Keratinocyte (primary cell): Measurements from ENCODE around the gene PCNT. TPM values are rescaled to one million over a fixed set of nuclear protein-coding genes. Genes with fewer than 3 reads are reported as not detected.

Source experiments
- DNase-seq: peaks from one replicate; pipeline ENCODE4 v3.0.0-alpha.2; 2011; ENCODE audit warnings: low read depth, missing footprints, low spot score
- FAIRE-seq: peaks from 2 replicates; lab custom pipeline; 2011; peaks lifted over from hg19 to GRCh38; lab: Jason Lieb, UNC
- H2AFZ ChIP-seq: 2 replicates; pipeline ENCODE4 v1.6.0; 2012; ENCODE audit warnings: low read length, control low read depth, inconsistent platforms; ENCODE audit not compliant: control insufficient read depth
- H3K27ac ChIP-seq: 2 replicates; pipeline ENCODE4 v1.5.1; 2011; ENCODE audit warnings: low read length; ENCODE audit not compliant: control insufficient read depth, insufficient read depth
- H3K27me3 ChIP-seq: 3 replicates; pipeline ENCODE4 v1.6.0; 2011; ENCODE audit warnings: low read length; ENCODE audit not compliant: control insufficient read depth, insufficient read depth; ENCODE audit errors: extremely low read depth
- H3K36me3 ChIP-seq, 2 experiments: 2 replicates in 1 of 2; 3 replicates in 1 of 2; pipeline ENCODE4 v1.5.1; 2011; ENCODE audit warnings: low read length in 2 of 2, mild to moderate bottlenecking in 1 of 2; ENCODE audit not compliant: control insufficient read depth in 2 of 2, insufficient read depth in 2 of 2; ENCODE audit errors: extremely low read depth in 1 of 2
- H3K4me1 ChIP-seq: 3 replicates; pipeline ENCODE4 v1.5.1; 2011; ENCODE audit warnings: low read length; ENCODE audit not compliant: control insufficient read depth, insufficient read depth; ENCODE audit errors: extremely low read depth
- H3K4me2 ChIP-seq: 3 replicates; pipeline ENCODE4 v1.6.0; 2011; ENCODE audit warnings: low read depth, low read length; ENCODE audit not compliant: control insufficient read depth, insufficient read depth; ENCODE audit errors: extremely low read depth
- H3K4me3 ChIP-seq, 3 experiments: fragments of 200-600 bp in 1 of 3; sonication (generic) in 1 of 3; 2 replicates in 2 of 3; 3 replicates in 1 of 3; pipeline ENCODE4 v1.5.1; 2011 to 2016; ENCODE audit warnings: low read length in 3 of 3, mild to moderate bottlenecking in 3 of 3, control low read depth in 2 of 3, inconsistent platforms in 1 of 3, low read depth in 1 of 3, mixed read lengths in 1 of 3, mixed run types in 1 of 3, moderate library complexity in 1 of 3; ENCODE audit not compliant: control insufficient read depth in 2 of 3, insufficient read depth in 2 of 3; ENCODE audit errors: extremely low read depth in 1 of 3
- H3K79me2 ChIP-seq: 2 replicates; pipeline ENCODE4 v1.6.0; 2012; ENCODE audit warnings: low read length; ENCODE audit not compliant: control insufficient read depth, insufficient read depth
- H3K9ac ChIP-seq: 3 replicates; pipeline ENCODE4 v1.6.0; 2011; ENCODE audit warnings: low read length; ENCODE audit not compliant: control insufficient read depth, insufficient read depth; ENCODE audit errors: extremely low read depth
- H3K9me1 ChIP-seq: 3 replicates; pipeline ENCODE4 v1.6.0; 2011; ENCODE audit warnings: low read length; ENCODE audit not compliant: control insufficient read depth, insufficient read depth; ENCODE audit errors: extremely low read depth
- H3K9me3 ChIP-seq: 2 replicates; pipeline ENCODE4 v1.5.1; 2012; ENCODE audit warnings: low read depth, low read length; ENCODE audit not compliant: control insufficient read depth
- H4K20me1 ChIP-seq: 3 replicates; pipeline ENCODE4 v1.6.0; 2011; ENCODE audit warnings: low read length; ENCODE audit not compliant: control insufficient read depth, insufficient read depth; ENCODE audit errors: extremely low read depth
- CTCF ChIP-seq, 3 experiments: IDR thresholded peaks in 1 of 3; conservative IDR thresholded peaks in 1 of 3; optimal IDR thresholded peaks in 1 of 3; 2 replicates in 2 of 3; 3 replicates in 1 of 3; pipeline versions ENCODE3 to v1.5.1; 2011; ENCODE audit warnings: low read length in 3 of 3, mild to moderate bottlenecking in 3 of 3, moderate library complexity in 2 of 3, control low read depth in 1 of 3, inconsistent platforms in 1 of 3; ENCODE audit not compliant: insufficient read depth in 2 of 3; ENCODE audit errors: extremely low read depth in 1 of 3
- EZH2 ChIP-seq: IDR thresholded peaks from one replicate; pipeline ENCODE4 v1.6.1; 2012; ENCODE audit warnings: inconsistent platforms, mild to moderate bottlenecking, low read length, moderate library complexity
- dilution Hi-C: fragments of 300-500 bp; cut with MboI; formaldehyde crosslinking; loops from one replicate; pipeline ENCODE4 v1.7.0; 2020; ENCODE audit warnings: low sequenced_read_pairs; ENCODE audit not compliant: extremely low pct_ligation_motif_present
- polyA plus RNA-seq, 5 experiments: library from polyadenylated mRNA; depleted of rRNA in 3 of 5; stranded (reverse) in 3 of 5; stranded (forward) in 1 of 5; unstranded in 1 of 5; fragments of >200 nt; gene quantifications; 1 replicate in 1 of 5; 2 replicates in 3 of 5; 3 replicates in 1 of 5; pipeline versions ENCODE4 v1.2.1 to v1.2.3, GENCODE V29; 2011 to 2012; ENCODE audit warnings: missing spikeins in 2 of 5, low read depth in 1 of 5, low replicate concordance in 1 of 5

Gene PCNT
- polyA plus RNA-seq, 1 donor (not counting 4 experiments of a cell fraction or from before 2014, with no cell fraction given): 9.8 TPM

- Histone ChIP-seq H3K4me3 (no peak overlapping the region), H3K79me2 (no peaks in the 10 kb centered on the region), H3K27ac (no peak overlapping the region), H4K20me1 (no peaks in the 10 kb centered on the region), H3K36me3 (peaks cover 28 to 34% of the 10 kb centered on the region in 2 experiments), H3K9me3 (no peaks in the 10 kb centered on the region), H3K4me1 (no peaks in the 10 kb centered on the region), H3K4me2 (no peak overlapping the region), H3K9ac (no peak overlapping the region), H2AFZ (no peak overlapping the region), H3K27me3 (no peaks in the 10 kb centered on the region), H3K9me1 (no peaks in the 10 kb centered on the region)
- TF ChIP-seq CTCF (optimal IDR thresholded peaks at IDR 0.05 in 1 of 3, IDR thresholded peaks at IDR 0.05 in 1 of 3, conservative IDR thresholded peaks at IDR 0.05 in 1 of 3; ENCODE audit: extremely low read depth in 1 of 3, insufficient read depth in 2 of 3, low read length in 3 of 3): no peak
- TF ChIP-seq EZH2: no peak
- no peak for DNase-seq
- dilution Hi-C loops: no loop called here
- no peak for FAIRE-seq
Observed at GRCh38 chr21:46428987-46429710, 105.2 kb downstream of the PCNT start.

GRCh38 chr21:46429754-46430681 lies 106.1 kb downstream of the PCNT start:
- Histone ChIP-seq H3K4me2 (no peak overlapping the region), H3K9me1 (no peaks in the 10 kb centered on the region), H4K20me1 (no peaks in the 10 kb centered on the region), H3K4me1 (no peaks in the 10 kb centered on the region), H3K36me3 (peaks cover 30 to 33% of the 10 kb centered on the region in 2 experiments), H3K27ac (no peak overlapping the region), H3K4me3 (no peak overlapping the region), H3K9ac (no peak overlapping the region), H3K9me3 (no peaks in the 10 kb centered on the region), H3K79me2 (no peaks in the 10 kb centered on the region), H2AFZ (no peak overlapping the region), H3K27me3 (no peaks in the 10 kb centered on the region)
- DNase-seq (no peak), FAIRE-seq (no peak)
- dilution Hi-C loops: no loop called here
- TF ChIP-seq CTCF (optimal IDR thresholded peaks at IDR 0.05 in 1 of 3, IDR thresholded peaks at IDR 0.05 in 1 of 3, conservative IDR thresholded peaks at IDR 0.05 in 1 of 3; ENCODE audit: extremely low read depth in 1 of 3, insufficient read depth in 2 of 3, low read length in 3 of 3) (no peak), EZH2 (no peak)
